HT-29 (cell line): Measurements from ENCODE around the gene BCAR1. TPM values are rescaled to one million over a fixed set of nuclear protein-coding genes. Genes with fewer than 3 reads are reported as not detected.
"Not testable (repeated sequence)": the region's sequence is repeated elsewhere in the genome, so short reads cannot be mapped to it uniquely, and the experiment has no call there.

Experiments used
- DNase-seq: peaks from one replicate; pipeline ENCODE4 v3.0.0-alpha.2; 2015; ENCODE audit warnings: low spot score
- total RNA-seq: library from RNA; depleted of rRNA; stranded (reverse); fragments of >200 nt; shearing (Covaris generic); gene quantifications from 2 replicates; pipeline ENCODE4 v1.2.3, GENCODE V29; 2014

BCAR1 gene
- total RNA-seq, 1 experiment from 2014 or later = 270 TPM

DNA sequence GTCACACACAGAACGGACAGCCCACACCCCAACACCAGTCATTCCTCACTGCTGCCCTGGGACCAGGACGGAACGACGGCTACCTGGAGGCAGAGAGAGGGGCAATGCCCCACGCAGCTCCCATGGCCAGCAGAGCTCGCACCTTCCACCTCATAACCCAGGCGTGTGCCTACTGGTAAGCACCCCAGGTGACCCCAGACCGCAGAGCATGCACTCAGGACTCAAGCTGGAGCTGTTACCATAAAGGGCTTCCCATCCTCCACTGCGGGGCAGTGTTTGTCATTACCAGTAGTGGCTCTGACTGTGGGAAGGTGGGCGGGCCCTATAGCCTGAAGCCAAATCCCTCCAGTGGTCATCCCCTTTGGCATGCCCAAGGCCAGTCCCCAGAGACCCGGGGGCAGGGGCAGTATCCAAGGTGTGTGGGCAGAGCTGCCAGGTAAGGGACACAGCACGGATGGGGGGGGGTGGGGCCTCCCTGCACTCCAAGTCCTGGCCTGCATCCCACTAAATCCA, 4.7 kb upstream of the BCAR1 start:
- no peak for DNase-seq

- DNase-seq = no peak
Observed at GRCh38 chr16:75254359-75254837, 3.0 kb upstream of the BCAR1 start.

GRCh38 chr16:75252946-75253911, 1.8 kb upstream of the BCAR1 start:
- DNase-seq = no peak

- DNase-seq = no peak
Observed at GRCh38 chr16:75252049-75252864, 833 bp upstream of the BCAR1 start.

DNA sequence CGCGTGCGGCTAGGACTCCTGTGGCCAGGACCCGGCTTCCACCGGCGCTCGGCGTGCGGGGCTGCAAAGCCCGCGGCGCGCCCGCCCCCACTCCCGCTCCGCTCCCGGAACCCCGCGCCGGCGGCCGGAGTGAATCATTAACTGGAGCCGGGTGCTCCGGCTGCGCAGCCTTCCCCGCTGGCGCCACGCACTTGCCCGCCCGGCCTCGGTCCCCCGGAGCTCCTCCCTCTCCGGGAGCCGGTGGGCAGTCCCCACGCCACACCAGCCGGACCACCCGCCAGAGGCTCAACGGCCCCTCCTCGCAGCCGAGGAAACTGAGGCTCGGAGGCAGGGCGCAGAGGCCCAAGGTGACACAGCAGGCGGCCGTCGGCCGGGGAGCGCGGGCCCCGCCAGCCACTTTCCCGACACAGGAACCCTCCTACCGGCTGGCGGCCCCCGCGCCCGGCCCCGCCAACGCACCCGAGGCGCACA, 580 bp downstream of the BCAR1 start:
- DNase-seq = peak; percentile 75

DNA sequence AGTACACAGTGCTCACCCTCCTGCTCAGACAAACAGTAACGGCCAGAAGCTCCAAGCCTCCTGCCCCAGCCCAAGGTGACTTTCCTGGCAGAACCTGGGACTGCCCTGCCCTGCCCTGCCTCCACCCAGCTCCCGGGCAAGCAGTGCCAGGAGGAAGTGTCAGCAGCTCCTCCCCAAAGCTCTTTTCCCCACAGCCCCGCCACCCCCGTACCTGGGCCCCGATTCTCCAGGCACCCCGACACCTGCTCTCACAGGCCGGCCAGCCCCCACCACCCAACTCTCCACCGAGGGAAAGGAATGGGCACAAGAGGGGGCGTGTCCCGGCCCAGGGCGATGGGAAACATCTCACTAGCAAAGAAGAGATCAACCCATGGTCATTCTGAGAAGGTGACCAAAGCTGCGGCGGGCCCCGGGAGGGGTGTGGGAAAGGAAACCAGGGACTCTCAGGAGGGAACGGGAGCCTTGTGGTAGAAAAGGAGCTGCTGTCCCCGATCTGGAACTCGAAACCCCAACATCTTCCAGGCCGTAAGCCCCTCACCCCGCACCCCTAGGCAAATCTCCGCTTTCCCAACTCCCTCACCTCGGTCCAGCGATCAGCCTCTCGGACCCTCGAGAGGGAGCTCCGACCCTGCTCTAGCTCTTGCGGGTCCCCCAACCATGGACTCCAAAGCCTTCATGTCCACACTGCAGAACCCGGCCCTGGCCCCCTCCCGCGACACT, 1.2 kb downstream of the BCAR1 start:
- DNase-seq = peak; percentile 83

DNA sequence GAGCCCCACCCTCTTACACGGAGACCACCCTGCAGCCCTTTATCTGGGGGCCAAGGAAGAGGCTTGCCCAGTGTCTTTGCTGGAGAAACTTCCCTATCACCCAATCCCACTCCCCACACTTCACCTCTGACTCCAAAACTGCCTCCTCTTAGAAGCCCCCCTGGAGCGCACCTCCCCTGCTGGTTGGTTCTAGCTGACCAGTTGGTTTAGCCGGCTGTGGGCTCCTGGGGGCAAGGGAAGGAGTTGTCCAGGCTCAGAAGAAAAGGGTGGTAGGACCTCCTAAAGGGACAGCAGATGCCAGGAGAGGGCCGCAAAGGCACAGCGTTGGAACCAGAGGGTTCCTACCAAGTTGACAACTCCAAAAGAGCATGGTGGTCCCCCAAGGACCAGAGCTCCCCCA, 2.0 kb downstream of the BCAR1 start:
- DNase-seq = no peak

- DNase-seq = no peak
Observed at GRCh38 chr16:75248536-75249380, 2.7 kb downstream of the BCAR1 start.

GRCh38 chr16:75248142-75248535, 3.3 kb downstream of the BCAR1 start:
- DNase-seq = no peak

DNA sequence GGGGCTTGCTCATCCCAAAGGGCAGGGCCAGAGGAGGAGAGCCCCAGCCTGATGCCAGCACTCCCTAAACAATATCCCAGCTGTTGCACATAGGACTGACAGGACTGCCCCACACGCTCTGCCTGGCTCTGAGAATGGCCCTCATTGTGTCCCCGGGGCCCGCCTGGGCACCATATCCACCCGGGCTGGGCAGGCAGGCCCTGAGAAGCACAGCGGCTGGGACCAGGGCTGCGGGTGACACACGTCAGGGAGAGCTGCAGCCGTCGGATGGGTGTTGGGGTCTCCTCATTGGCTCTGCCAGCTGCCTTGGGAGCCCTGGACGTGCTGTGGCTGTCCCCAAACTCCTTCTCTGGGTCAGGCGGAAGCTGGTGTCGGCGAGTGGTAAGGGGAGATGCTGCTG, 4.2 kb downstream of the BCAR1 start:
- no peak for DNase-seq

DNA sequence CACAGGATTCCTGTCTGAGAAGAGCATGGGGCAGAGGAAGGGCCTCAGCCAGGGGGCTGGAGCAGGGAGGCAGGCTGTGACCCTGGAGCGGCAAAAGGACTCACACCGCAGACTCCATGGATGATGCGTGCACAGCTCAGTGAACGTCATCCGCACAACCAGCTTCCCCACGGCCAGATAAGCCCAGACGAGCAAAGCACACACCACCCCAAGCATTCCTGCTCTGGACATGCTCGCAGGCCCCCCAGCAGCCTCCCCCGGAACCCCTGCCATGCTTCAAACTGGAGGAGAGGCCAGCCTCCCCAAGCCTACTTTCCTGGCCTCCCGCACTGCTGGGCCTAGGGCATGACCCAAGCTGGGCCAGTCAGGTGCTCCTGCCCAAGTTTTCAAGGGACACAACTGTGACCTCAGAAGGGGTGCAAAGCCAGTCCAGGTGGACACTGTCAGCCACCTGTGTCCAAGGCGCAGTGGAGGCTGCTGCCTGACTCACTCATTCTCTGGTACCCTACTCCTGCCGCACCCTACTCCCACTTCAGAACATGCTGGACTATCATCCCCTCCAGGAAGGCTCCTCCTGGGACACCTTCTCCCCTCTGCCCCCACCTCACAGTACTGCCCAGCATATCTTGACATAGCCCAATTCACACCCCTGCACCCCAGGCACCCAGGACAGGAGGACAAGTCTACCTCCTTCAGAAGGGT, 4.8 kb downstream of the BCAR1 start:
- DNase-seq = no peak

DNA sequence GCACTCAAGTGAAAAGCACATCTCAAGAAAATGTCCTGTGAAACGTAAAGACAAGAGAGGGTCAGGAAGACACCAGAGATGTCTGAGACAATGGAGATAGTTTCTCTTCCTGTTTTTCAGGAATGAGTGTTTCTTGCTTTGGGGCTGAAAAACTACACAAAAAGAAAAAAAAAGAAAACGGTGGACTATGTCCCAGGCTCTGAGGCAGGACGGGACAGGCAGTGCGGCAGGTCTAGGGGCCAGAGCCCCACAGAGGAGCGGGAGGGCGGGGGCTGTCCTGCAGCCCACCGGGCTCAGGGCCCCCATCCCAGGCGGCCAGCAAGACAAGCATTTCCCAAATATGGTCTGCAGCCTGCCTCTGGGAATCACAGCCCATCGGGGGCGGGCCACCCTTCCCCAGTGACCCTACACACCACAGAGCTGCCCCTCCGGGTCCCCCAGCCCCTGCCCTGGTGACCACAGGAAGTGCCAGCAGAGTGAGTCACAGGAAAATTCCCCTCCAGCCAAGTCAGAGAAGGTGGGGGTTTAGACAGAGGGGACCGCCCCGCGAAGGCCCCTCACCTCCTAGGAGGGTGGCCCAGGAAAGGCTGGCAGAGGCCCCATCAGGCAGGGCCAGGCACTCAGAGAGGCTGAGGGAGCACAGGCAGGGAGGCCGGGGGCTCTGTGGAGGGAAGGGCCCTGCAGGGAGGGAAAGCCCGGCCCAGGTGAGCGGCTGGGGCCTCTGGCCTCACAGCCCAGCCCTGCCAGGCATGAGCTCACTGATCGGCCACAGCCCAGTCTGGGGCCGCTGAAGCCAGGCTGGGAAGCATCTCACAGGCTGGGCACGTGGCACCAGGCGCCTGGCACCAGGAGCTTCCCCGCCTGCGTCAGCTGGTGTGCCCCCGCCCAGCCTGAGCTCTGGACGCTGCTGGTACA, 6.3 kb downstream of the BCAR1 start:
- DNase-seq = peak; percentile 86

- DNase-seq = peak; percentile 25
Observed at GRCh38 chr16:75244225-75244809, 7.1 kb downstream of the BCAR1 start.

GRCh38 chr16:75243667-75244224, 7.7 kb downstream of the BCAR1 start:
- DNase-seq = no peak

- DNase-seq = not testable (repeated sequence)
Observed at GRCh38 chr16:75242436-75243078, 8.9 kb downstream of the BCAR1 start.

DNA sequence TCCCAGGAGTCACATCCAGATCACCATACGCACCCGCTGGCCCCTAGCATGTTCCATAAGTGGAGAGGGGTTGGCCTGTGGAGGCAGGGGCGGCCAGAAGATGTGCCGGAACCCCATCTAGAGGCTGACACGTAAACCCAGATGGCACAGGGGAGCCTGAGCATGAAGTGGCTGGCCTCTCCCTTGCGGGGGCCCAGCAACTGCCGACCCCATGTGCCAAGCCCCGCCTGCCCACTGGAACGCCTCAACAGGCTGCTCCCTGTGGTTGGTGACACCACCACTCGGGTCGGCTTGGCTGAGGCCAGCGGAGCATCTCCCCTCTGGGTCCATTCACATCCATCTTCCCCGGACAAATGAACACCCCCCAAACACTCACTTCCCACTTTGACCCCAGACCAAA, 9.5 kb downstream of the BCAR1 start:
- DNase-seq = no peak

DNA sequence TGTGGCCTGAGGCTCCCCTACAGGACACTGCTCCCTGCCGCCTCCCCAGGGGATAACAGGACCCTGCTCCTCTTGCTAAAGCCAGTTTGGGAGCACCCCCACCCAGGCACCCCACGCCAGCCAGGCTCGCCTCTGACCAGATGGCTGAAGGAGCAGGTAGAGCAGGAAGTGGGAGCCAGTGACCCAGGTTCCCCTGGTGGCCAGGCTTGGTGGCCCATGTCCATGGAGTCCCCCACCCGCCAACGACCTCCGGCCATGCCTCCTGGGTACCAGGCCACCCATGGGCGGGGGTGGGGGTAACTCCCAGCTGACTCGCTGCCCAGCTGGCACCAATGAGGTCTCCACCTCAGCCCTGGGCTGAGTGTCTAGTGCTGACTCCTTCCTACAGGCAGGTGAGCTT, 10.0 kb downstream of the BCAR1 start:
- no peak for DNase-seq
